Thymus (tissue), 11 donors: ENCODE results near the gene PARD3B. TPM values are rescaled to one million over a fixed set of nuclear protein-coding genes. Genes with fewer than 3 reads are reported as not detected.
A peak's percentile ranks its signal among the peaks of the same experiment; 100 is the strongest.

Source experiments
- DNase-seq, 9 donors: peaks; one replicate each; pipeline ENCODE4 v3.0.0-alpha.2; 2013; ENCODE audit warnings: low spot score in 9 of 9, low read depth in 6 of 9, missing footprints in 1 of 9
- H3K27ac ChIP-seq, 2 donors: one replicate each; pipeline ENCODE4 v1.5.1; 2013; ENCODE audit warnings: control low read depth in 1 of 2, low read depth in 1 of 2, low read length in 1 of 2, mild to moderate bottlenecking in 1 of 2, moderate library complexity in 1 of 2
- H3K27me3 ChIP-seq, 2 donors: one replicate each; pipeline ENCODE4 v1.5.1; 2013; ENCODE audit warnings: low read length in 1 of 2; ENCODE audit not compliant: control insufficient read depth in 2 of 2, insufficient read depth in 1 of 2
- H3K36me3 ChIP-seq, 2 donors: one replicate each; pipeline ENCODE4 v1.5.1; 2013; ENCODE audit warnings: low read length in 1 of 2, mild to moderate bottlenecking in 1 of 2, moderate library complexity in 1 of 2; ENCODE audit not compliant: control insufficient read depth in 2 of 2, insufficient read depth in 2 of 2
- H3K4me1 ChIP-seq, 2 donors: one replicate each; pipeline ENCODE4 v1.5.1; 2013; ENCODE audit warnings: low read length in 2 of 2; ENCODE audit not compliant: control insufficient read depth in 2 of 2, insufficient read depth in 2 of 2
- H3K4me3 ChIP-seq, 2 donors: one replicate each; pipeline ENCODE4 v1.5.1; 2013; ENCODE audit warnings: low read length in 2 of 2, control low read depth in 1 of 2, mild to moderate bottlenecking in 1 of 2
- H3K9me3 ChIP-seq, 2 donors: one replicate each; pipeline ENCODE4 v1.5.1; 2013; ENCODE audit warnings: low read length in 1 of 2, mild to moderate bottlenecking in 1 of 2; ENCODE audit not compliant: control insufficient read depth in 2 of 2, insufficient read depth in 1 of 2
- WGBS: extraction: QIAGEN DNeasy Blood & Tissue Kit; methylation state at CpG from one replicate; pipeline ENCODE4 v1.1.7; 2013; 5-methylcytosine and 5-hydroxymethylcytosine counted together
- polyA plus RNA-seq: library from polyadenylated mRNA; stranded (reverse); fragments of 200-250 nt; gene quantifications from one replicate; pipeline ENCODE4 v1.2.3, GENCODE V29; 2013
- total RNA-seq: library from RNA; stranded (reverse); fragments of 120-200 nt; gene quantifications from one replicate; pipeline ENCODE4 v1.2.4, GENCODE V29; 2013
- donor health status: healthy.

PARD3B gene
- total and polyA plus RNA-seq, 2 donors = 1.0 to 2.4 TPM

GRCh38 chr2:205189301-205189700 is 644.0 kb downstream of the PARD3B start:
- H3K4me1 ChIP-seq = no peaks in the 10 kb centered on the region
- H3K27me3 ChIP-seq = no peaks in the 10 kb centered on the region
- no peak overlapping the region for H3K27ac ChIP-seq
- H3K9me3 ChIP-seq = no peaks in the 10 kb centered on the region
- no peaks in the 10 kb centered on the region for H3K36me3 ChIP-seq
- 95% methylated on average over 7 of the region's 7 CpGs for WGBS
- H3K4me3 ChIP-seq = no peak overlapping the region
- DNase-seq = no peak

- no peaks in the 10 kb centered on the region for H3K4me1 ChIP-seq
These were observed 645.3 kb downstream of the PARD3B start for GRCh38 chr2:205190528-205190927.

GRCh38 chr2:205193125-205193835 is 648.0 kb downstream of the PARD3B start:
- Histone ChIP-seq H3K9me3 (no peaks in the 10 kb centered on the region), H3K36me3 (no peaks in the 10 kb centered on the region), H3K4me3 (no peak overlapping the region), H3K27me3 (no peaks in the 10 kb centered on the region), H3K4me1 (no peaks in the 10 kb centered on the region), H3K27ac (no peak overlapping the region)
- no peak for DNase-seq
- 76% methylated on average over 5 of the region's 5 CpGs for WGBS

More at GRCh38 chr2:205190528-205190927, 645.3 kb downstream of the PARD3B start:
- Histone ChIP-seq H3K27me3 (no peaks in the 10 kb centered on the region), H3K36me3 (no peaks in the 10 kb centered on the region), H3K4me3 (no peak overlapping the region), H3K9me3 (no peaks in the 10 kb centered on the region), H3K27ac (no peak overlapping the region)
- DNase-seq = no peak
- WGBS = 93% methylated on average over 2 of the region's 2 CpGs

GRCh38 chr2:205193836-205194228 is 648.6 kb downstream of the PARD3B start:
- no peaks in the 10 kb centered on the region for H3K4me1 ChIP-seq
- no peak for DNase-seq
- no peak overlapping the region for H3K27ac ChIP-seq
- 89% methylated on average over 4 of the region's 4 CpGs for whole genome bisulfite sequencing
- H3K27me3 ChIP-seq = no peaks in the 10 kb centered on the region
- no peaks in the 10 kb centered on the region for H3K36me3 ChIP-seq
- no peak overlapping the region for H3K4me3 ChIP-seq
- no peaks in the 10 kb centered on the region for H3K9me3 ChIP-seq

GRCh38 chr2:205197468-205198139 is 652.3 kb downstream of the PARD3B start:
- DNase-seq = peak in 3 of 9 donors; percentile 6 to 30 (median 8)
- no peaks in the 10 kb centered on the region for H3K27me3 ChIP-seq
- H3K27ac ChIP-seq = no peak overlapping the region
- H3K4me1 ChIP-seq = no peaks in the 10 kb centered on the region
- no peaks in the 10 kb centered on the region for H3K9me3 ChIP-seq
- no peak overlapping the region for H3K4me3 ChIP-seq
- no peaks in the 10 kb centered on the region for H3K36me3 ChIP-seq

- Histone ChIP-seq H3K4me3 (no peak overlapping the region), H3K36me3 (no peaks in the 10 kb centered on the region), H3K27me3 (no peaks in the 10 kb centered on the region), H3K9me3 (no peaks in the 10 kb centered on the region), H3K27ac (no peak overlapping the region), H3K4me1 (no peaks in the 10 kb centered on the region)
- DNase-seq = no peak
- WGBS = 87% methylated on average over 3 of the region's 3 CpGs
These were observed 652.9 kb downstream of the PARD3B start for GRCh38 chr2:205198140-205198525.

- Histone ChIP-seq H3K9me3 (no peaks in the 10 kb centered on the region), H3K4me1 (no peaks in the 10 kb centered on the region), H3K36me3 (no peaks in the 10 kb centered on the region), H3K27me3 (no peaks in the 10 kb centered on the region), H3K27ac (no peak overlapping the region), H3K4me3 (no peak overlapping the region)
- 81% methylated on average over 6 of the region's 6 CpGs for WGBS
- no peak for DNase-seq
These were observed 654.0 kb downstream of the PARD3B start for GRCh38 chr2:205199165-205199850.

GRCh38 chr2:205210494-205210893 is 665.2 kb downstream of the PARD3B start:
- 94% methylated on average over 2 of the region's 2 CpGs for WGBS
- H3K27me3 ChIP-seq = no peaks in the 10 kb centered on the region
- no peaks in the 10 kb centered on the region for H3K4me1 ChIP-seq

GRCh38 chr2:205212357-205212756 is 667.1 kb downstream of the PARD3B start:
- no peaks in the 10 kb centered on the region for H3K27me3 ChIP-seq
- no peaks in the 10 kb centered on the region for H3K4me1 ChIP-seq
- no peak overlapping the region for H3K27ac ChIP-seq
- H3K4me3 ChIP-seq = no peak overlapping the region
- no peaks in the 10 kb centered on the region for H3K36me3 ChIP-seq
- no peaks in the 10 kb centered on the region for H3K9me3 ChIP-seq
- 81% methylated on average over 2 of the region's 2 CpGs for WGBS
- DNase-seq = no peak

More at GRCh38 chr2:205210494-205210893, 665.2 kb downstream of the PARD3B start:
- Histone ChIP-seq H3K4me3 (no peak overlapping the region), H3K9me3 (no peaks in the 10 kb centered on the region), H3K36me3 (no peaks in the 10 kb centered on the region), H3K27ac (no peak overlapping the region)
- no peak for DNase-seq
